ENCODE measurements around the gene P2RY8.
"Not testable (repeated sequence)": the region's sequence is repeated elsewhere in the genome, so short reads cannot be mapped to it uniquely, and the experiment has no call there.

Gene P2RY8, protein sequence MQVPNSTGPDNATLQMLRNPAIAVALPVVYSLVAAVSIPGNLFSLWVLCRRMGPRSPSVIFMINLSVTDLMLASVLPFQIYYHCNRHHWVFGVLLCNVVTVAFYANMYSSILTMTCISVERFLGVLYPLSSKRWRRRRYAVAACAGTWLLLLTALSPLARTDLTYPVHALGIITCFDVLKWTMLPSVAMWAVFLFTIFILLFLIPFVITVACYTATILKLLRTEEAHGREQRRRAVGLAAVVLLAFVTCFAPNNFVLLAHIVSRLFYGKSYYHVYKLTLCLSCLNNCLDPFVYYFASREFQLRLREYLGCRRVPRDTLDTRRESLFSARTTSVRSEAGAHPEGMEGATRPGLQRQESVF

DNA sequence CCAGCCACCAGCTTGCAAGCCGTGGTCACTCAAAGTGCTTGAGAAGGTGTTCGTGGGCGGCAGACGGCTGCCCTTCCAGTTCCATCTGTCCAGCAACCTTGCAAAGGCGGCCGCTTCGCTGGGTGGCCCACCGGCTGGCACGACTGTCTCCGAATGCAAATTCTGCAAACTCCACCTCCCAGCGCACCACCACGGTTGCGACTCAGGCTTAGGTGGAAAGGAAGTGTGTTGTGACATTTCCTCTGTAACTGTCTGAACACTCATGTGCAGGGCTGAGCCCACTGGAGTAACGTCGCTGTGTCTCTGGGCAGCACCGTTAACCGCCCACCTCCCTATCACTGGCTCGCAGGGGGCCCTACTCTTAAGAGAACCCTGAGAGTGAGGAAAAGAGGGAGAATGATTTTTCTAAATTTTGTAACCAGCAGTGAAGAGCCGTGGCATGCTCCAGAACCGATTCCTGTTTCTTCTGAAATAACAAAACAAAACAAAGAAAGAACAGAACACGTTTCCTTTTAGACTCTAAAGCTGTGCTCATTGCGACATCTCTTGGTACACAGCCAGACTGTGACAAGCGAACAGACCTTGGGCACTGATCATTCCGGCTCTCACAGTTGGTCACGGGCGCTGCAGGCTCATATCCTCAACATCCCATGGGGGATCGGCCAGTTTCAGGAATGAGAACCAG lies at the start of gene P2RY8:
Gene P2RY8, minus strand, starts transcription at position 155 of the 685 bp plus-strand sequence. CDS start 70,627 bp downstream, outside the sequence.
- H3K9ac ChIP-seq (ENCODE audit: low read length), result no peak within 1 kb of the TSS
- H3K27ac ChIP-seq (ENCODE audit: low read depth, low read length), result no peak within 1 kb of the TSS
- no peaks in the 10 kb centered on the region for H3K27me3 ChIP-seq (ENCODE audit: control insufficient read depth, insufficient read depth, low read length)
- peak within 1 kb of the TSS; percentile 48 for H3K4me3 ChIP-seq (ENCODE audit: low read length)
- no peaks in the 10 kb centered on the region for H3K4me1 ChIP-seq (ENCODE audit: control insufficient read depth, insufficient read depth, low read length)
- no peaks in the 10 kb centered on the region for H3K36me3 ChIP-seq (ENCODE audit: control insufficient read depth, insufficient read depth, low read length)

DNA sequence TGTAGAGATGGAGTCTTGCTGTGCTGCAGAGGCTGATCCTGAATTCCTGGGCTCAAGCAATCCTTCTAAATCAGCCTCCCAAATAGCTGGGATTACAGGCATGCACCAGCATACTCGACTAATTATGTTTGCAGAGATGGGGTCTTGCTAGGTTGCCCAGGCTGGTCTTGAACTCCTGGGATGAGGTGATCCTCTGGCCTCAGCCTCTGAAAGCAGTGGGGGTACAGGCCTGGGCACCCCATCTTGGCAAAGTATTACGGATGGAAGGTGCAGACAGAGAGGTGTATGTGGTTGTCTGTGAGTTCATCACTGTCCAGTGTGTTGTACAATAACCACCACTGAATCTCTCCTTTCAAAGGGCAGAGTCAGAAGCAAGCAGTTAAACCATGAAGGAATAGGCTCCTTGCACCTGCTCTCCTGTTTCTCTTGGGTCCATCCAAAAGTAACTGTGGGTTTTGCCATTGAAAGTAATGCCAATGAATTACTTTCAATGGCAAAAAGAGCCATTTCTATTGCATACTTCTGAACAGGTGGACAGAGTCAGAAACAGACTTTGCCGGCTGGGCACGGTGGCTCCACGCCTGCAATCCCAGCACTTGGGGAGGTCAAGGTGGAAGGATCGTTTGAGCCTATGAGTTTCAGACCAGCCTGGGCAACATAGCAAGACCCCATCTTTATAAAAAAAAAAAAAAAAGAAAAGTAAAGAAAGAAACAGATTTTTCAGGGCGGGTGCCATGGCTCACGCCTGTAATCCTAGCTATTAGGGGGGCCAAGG lies 47.4 kb upstream of the P2RY8 start:
- no peaks in the 10 kb centered on the region for H3K4me1 ChIP-seq (ENCODE audit: control insufficient read depth, insufficient read depth, low read length)
- H3K9ac ChIP-seq (ENCODE audit: low read length), result no peak overlapping the region
- no peaks in the 10 kb centered on the region for H3K27me3 ChIP-seq (ENCODE audit: control insufficient read depth, insufficient read depth, low read length)
- no peak overlapping the region for H3K27ac ChIP-seq (ENCODE audit: low read depth, low read length)
- no peaks in the 10 kb centered on the region for H3K36me3 ChIP-seq (ENCODE audit: control insufficient read depth, insufficient read depth, low read length)
- H3K4me3 ChIP-seq (ENCODE audit: low read length), result no peak overlapping the region

DNA sequence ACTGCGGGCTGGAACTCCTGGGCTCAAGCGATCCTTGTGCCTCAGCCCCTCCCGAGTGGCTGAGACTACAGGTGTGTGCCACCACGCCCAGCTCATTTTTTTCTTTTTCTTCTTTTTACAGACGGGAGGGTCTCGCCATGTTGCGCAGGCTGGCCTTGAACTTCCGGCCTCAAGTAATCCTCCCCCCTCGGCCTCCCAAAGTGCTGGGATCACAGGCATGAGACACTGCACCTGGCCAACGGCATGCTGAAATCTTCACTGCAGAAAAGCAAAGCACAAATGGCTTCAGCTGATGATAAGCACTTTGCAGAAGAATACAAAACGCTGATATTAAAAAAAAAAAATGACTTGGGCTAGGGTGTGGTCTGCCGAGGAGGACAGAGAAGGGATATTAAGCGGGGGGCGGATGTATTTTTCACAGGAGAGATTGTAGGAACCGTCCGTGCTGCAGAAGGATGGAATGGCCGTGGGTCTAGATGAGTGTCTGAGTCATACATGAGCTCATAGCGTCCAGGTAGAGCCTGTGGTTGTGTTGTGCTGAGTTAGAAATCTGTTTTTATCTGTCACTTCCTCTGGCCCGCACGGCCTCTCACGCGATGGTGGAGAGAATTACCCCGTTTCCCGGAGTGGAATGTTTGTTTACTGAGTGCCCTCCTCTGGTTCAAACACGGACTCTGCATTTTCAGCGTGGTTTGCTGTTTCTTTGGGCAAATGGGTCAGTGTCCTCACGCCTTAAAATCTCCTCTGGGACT lies 45.9 kb upstream of the P2RY8 start:
- no peaks in the 10 kb centered on the region for H3K4me1 ChIP-seq (ENCODE audit: control insufficient read depth, insufficient read depth, low read length)
- H3K4me3 ChIP-seq (ENCODE audit: low read length), result no peak overlapping the region
- no peak overlapping the region for H3K27ac ChIP-seq (ENCODE audit: low read depth, low read length)
- H3K27me3 ChIP-seq (ENCODE audit: control insufficient read depth, insufficient read depth, low read length), result no peaks in the 10 kb centered on the region
- H3K9ac ChIP-seq (ENCODE audit: low read length), result no peak overlapping the region
- H3K36me3 ChIP-seq (ENCODE audit: control insufficient read depth, insufficient read depth, low read length), result no peaks in the 10 kb centered on the region

- Histone ChIP-seq H3K4me3 (ENCODE audit: low read length) (no peak overlapping the region), H3K9ac (ENCODE audit: low read length) (no peak overlapping the region), H3K4me1 (ENCODE audit: control insufficient read depth, insufficient read depth, low read length) (no peaks in the 10 kb centered on the region), H3K27ac (ENCODE audit: low read depth, low read length) (no peak overlapping the region), H3K27me3 (ENCODE audit: control insufficient read depth, insufficient read depth, low read length) (no peaks in the 10 kb centered on the region), H3K36me3 (ENCODE audit: control insufficient read depth, insufficient read depth, low read length) (no peaks in the 10 kb centered on the region)
Measured at GRCh38 chrX:1581132-1581531, 44.1 kb upstream of the P2RY8 start.

DNA sequence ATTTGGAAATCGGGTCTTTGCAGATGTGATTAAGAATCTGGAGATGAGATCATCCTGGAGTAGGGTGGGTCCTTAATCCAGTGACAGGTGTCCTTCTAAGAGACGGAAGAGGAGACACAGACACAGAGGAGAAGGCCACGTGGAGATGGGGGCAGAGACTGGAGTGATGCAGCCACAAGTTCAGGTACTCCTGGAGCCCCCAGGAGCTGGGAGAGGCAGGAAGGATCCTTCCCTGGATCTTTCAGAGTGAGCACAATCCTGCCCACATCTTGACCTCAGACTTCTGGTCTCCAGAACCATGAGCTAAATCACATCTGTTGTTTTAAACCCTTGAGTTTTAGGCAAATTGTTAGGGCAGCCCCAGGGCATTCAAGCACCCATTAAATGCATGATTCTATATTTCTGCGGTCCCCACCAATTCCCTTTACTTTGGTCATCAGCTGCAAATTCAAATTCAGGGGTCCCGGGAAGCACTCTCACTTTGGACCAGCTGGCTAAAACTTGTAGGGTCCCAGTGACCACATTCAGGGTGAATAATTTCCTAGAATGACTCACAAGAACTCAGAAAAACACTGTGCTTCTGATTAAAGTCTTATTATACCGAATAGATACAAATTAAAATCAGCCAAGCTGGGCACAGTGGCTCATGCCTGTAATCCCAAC lies 41.7 kb upstream of the P2RY8 start:
- no peaks in the 10 kb centered on the region for H3K36me3 ChIP-seq (ENCODE audit: control insufficient read depth, insufficient read depth, low read length)
- no peak overlapping the region for H3K27ac ChIP-seq (ENCODE audit: low read depth, low read length)
- no peak overlapping the region for H3K4me3 ChIP-seq (ENCODE audit: low read length)
- H3K4me1 ChIP-seq (ENCODE audit: control insufficient read depth, insufficient read depth, low read length), result no peaks in the 10 kb centered on the region
- no peak overlapping the region for H3K9ac ChIP-seq (ENCODE audit: low read length)
- H3K27me3 ChIP-seq (ENCODE audit: control insufficient read depth, insufficient read depth, low read length), result no peaks in the 10 kb centered on the region

GRCh38 chrX:1577845-1578244 lies 40.9 kb upstream of the P2RY8 start:
- no peak overlapping the region for H3K4me3 ChIP-seq (ENCODE audit: low read length)
- no peak overlapping the region for H3K9ac ChIP-seq (ENCODE audit: low read length)
- H3K36me3 ChIP-seq (ENCODE audit: control insufficient read depth, insufficient read depth, low read length), result no peaks in the 10 kb centered on the region
- H3K27ac ChIP-seq (ENCODE audit: low read depth, low read length), result no peak overlapping the region
- no peaks in the 10 kb centered on the region for H3K27me3 ChIP-seq (ENCODE audit: control insufficient read depth, insufficient read depth, low read length)
- no peaks in the 10 kb centered on the region for H3K4me1 ChIP-seq (ENCODE audit: control insufficient read depth, insufficient read depth, low read length)

DNA sequence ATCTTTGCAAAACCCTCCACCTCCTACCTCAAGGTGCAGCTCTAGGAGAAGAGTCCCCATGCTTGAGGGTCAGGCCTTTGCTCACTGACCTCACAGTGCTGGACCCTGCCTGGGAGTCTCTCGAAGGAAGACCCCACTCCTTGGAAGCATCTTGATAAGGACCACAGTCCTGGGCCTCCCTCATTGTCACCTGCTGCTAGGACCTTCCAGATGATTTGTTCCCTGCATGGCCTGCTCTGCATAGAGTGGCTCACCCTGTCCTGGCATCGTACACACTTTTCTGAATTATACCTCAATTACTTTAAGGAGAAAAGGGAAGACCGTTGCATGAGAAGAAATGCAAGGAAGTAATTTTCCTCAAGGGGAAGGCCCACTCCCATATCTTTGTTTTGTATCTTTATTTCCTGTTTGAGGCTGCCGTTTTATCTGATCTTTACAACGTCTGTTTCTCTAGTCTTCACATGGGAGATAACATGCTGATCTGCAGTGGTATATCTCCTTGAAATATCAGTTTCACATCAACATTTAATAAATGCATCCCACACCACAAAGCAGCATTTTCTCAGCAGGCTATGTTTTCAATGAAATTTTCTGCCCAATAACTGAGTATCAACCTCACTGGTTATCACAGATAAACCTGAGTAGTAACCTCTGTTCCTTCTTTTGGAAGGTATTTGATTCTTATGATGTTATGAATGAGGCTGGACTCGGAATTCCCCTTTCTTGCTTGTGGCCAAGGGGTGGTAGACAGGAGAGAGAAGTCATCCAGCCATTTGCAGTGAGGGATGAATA lies 39.4 kb upstream of the P2RY8 start:
- no peaks in the 10 kb centered on the region for H3K27me3 ChIP-seq (ENCODE audit: control insufficient read depth, insufficient read depth, low read length)

GRCh38 chrX:1574181-1574580 lies 37.2 kb upstream of the P2RY8 start:
- not testable (repeated sequence) for H3K4me1 ChIP-seq (ENCODE audit: control insufficient read depth, insufficient read depth, low read length); H3K9ac ChIP-seq (ENCODE audit: low read length); H3K27ac ChIP-seq (ENCODE audit: low read depth, low read length); H3K4me3 ChIP-seq (ENCODE audit: low read length); H3K36me3 ChIP-seq (ENCODE audit: control insufficient read depth, insufficient read depth, low read length); H3K27me3 ChIP-seq (ENCODE audit: control insufficient read depth, insufficient read depth, low read length)

More for the DNA sequence above, 39.4 kb upstream of the P2RY8 start:
- Histone ChIP-seq H3K4me3 (ENCODE audit: low read length) (no peak overlapping the region), H3K36me3 (ENCODE audit: control insufficient read depth, insufficient read depth, low read length) (no peaks in the 10 kb centered on the region), H3K9ac (ENCODE audit: low read length) (no peak overlapping the region), H3K4me1 (ENCODE audit: control insufficient read depth, insufficient read depth, low read length) (no peaks in the 10 kb centered on the region), H3K27ac (ENCODE audit: low read depth, low read length) (no peak overlapping the region)

DNA sequence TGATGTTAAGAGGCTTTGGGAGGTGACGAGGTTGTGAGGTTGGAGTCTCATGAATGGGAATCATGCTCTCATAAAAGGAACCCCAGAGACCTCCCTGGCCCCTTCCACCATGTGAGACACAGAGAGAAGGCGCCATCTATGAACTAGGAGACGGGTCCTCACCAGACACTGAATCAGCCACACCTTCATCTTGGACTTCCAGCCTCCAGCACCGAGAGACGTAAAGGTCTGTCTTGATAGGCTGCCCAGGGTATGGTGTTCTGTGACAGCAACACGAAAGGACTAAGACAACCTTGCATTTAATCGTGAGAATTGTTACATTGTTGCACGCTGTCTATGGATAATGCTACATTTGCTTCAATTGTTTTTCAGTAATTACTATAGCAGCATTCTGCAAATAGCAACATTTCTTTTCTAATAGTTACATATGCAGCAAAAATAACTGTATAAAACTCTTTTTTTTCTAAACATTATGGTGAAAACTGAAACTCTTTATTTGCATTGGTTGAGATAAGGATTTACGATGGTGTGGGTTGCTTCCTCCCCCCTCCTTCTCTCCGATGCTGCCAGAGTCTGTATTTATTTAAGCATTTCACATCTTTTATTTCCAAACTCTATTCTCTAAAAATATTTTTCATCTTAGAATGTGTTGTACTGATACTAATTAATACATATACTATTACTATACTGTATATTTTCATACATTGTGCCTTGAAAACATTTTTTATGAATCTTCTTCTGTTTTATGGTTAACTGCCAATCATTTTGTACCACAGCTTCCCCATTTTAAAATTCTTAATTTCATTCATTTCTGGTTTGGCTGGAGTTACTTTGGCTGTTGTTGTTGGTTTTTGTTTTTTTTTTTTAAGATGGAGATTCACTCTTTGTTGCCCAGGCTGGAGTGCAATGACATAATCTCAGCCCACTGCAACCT lies 28.0 kb upstream of the P2RY8 start:
- Histone ChIP-seq H3K27ac (ENCODE audit: low read depth, low read length) (no peak overlapping the region), H3K9ac (ENCODE audit: low read length) (no peak overlapping the region)

DNA sequence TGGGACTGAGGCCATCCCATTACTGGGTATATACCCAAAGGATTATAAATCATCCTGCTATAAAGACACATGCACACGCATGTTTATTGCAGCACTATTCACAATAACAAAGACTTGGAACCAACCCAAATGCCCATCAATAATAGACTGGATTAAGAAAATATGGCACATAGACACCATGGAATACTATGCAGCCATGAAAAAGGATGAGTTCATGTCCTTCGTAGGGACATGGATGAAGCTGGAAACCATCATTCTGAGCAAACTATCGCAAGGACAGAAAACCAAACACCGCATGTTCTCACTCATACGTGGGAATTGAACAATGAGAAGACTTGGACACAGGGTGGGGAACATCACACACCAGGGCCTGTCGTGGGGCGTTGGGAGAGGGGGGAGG lies 27.1 kb upstream of the P2RY8 start:
- not testable (repeated sequence) for H3K36me3 ChIP-seq (ENCODE audit: control insufficient read depth, insufficient read depth, low read length); H3K27me3 ChIP-seq (ENCODE audit: control insufficient read depth, insufficient read depth, low read length); H3K4me1 ChIP-seq (ENCODE audit: control insufficient read depth, insufficient read depth, low read length); H3K4me3 ChIP-seq (ENCODE audit: low read length); H3K27ac ChIP-seq (ENCODE audit: low read depth, low read length); H3K9ac ChIP-seq (ENCODE audit: low read length)

More for the DNA sequence above, 28.0 kb upstream of the P2RY8 start:
- Histone ChIP-seq H3K27me3 (ENCODE audit: control insufficient read depth, insufficient read depth, low read length) (no peaks in the 10 kb centered on the region), H3K4me1 (ENCODE audit: control insufficient read depth, insufficient read depth, low read length) (no peaks in the 10 kb centered on the region), H3K4me3 (ENCODE audit: low read length) (no peak overlapping the region), H3K36me3 (ENCODE audit: control insufficient read depth, insufficient read depth, low read length) (no peaks in the 10 kb centered on the region)

Measured in rectal smooth muscle tissue (tissue), 1 donor.